DND-41 (cell line): ENCODE results near the gene RHBDF1.

Experiments
- EZH2 ChIP-seq: IDR thresholded peaks from 3 replicates; pipeline ENCODE4 v1.6.1; 2012; ENCODE audit warnings: borderline replicate concordance, low read depth, mild to moderate bottlenecking, moderate library complexity, low read length, inconsistent platforms; ENCODE audit not compliant: severe bottlenecking
- TF ChIP-seq, protein P1 (sequence below): IDR thresholded peaks from 2 replicates; pipeline ENCODE4 v1.5.1; 2012; ENCODE audit warnings: borderline replicate concordance, low read length, moderate library complexity, mild to moderate bottlenecking; ENCODE audit not compliant: poor library complexity, severe bottlenecking; ENCODE audit errors: extremely low read depth

GRCh38 chr16:54237-54581 is 18.2 kb downstream of the RHBDF1 start:
- TF ChIP-seq, protein P1, sequence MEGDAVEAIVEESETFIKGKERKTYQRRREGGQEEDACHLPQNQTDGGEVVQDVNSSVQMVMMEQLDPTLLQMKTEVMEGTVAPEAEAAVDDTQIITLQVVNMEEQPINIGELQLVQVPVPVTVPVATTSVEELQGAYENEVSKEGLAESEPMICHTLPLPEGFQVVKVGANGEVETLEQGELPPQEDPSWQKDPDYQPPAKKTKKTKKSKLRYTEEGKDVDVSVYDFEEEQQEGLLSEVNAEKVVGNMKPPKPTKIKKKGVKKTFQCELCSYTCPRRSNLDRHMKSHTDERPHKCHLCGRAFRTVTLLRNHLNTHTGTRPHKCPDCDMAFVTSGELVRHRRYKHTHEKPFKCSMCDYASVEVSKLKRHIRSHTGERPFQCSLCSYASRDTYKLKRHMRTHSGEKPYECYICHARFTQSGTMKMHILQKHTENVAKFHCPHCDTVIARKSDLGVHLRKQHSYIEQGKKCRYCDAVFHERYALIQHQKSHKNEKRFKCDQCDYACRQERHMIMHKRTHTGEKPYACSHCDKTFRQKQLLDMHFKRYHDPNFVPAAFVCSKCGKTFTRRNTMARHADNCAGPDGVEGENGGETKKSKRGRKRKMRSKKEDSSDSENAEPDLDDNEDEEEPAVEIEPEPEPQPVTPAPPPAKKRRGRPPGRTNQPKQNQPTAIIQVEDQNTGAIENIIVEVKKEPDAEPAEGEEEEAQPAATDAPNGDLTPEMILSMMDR = no peak
- no peak for TF ChIP-seq EZH2
